WTC11 (cell line): Measurements from ENCODE around the gene NRDC. TPM values are rescaled to one million over a fixed set of nuclear protein-coding genes. Genes with fewer than 3 reads are reported as not detected.

Source experiments
- ATAC-seq: fragments of 200-7000 bp; cut with Tn5 transposase; 2 replicates; pipeline ENCODE4 v1.10.0; 2021; ENCODE audit warnings: mild to moderate bottlenecking, moderate library complexity
- CTCF ChIA-PET: fragments of 300-600 bp; sonication (Branson Sonifier 250); formaldehyde crosslinking; loops from one replicate; lab custom pipeline; 2021; ENCODE audit warnings: antibody characterized with exemption; lab: Charles Lee
- POLR2A ChIA-PET: fragments of 350-600 bp; sonication (Branson Sonifier 250); formaldehyde crosslinking; loops from one replicate; lab custom pipeline; 2021; ENCODE audit warnings: antibody characterized with exemption; lab: Charles Lee
- DNase-seq: peaks from one replicate; pipeline ENCODE4 v3.0.0; 2021; ENCODE audit warnings: low spot score
- H3K27ac Mint-ChIP-seq: 2 replicates; pipeline ENCODE4 v1.8.0; 2021; ENCODE audit warnings: mixed read lengths
- H3K27me3 Mint-ChIP-seq: 2 replicates; pipeline ENCODE4 v1.8.0; 2021; ENCODE audit warnings: low read depth, mild to moderate bottlenecking, moderate library complexity, mixed read lengths
- H3K36me3 Mint-ChIP-seq: 2 replicates; pipeline ENCODE4 v1.8.0; 2021; ENCODE audit warnings: mixed read lengths
- H3K4me1 Mint-ChIP-seq: 2 replicates; pipeline ENCODE4 v1.8.0; 2022; ENCODE audit warnings: mixed read lengths
- H3K4me3 Mint-ChIP-seq: 2 replicates; pipeline ENCODE4 v1.8.0; 2021; ENCODE audit warnings: mild to moderate bottlenecking, moderate library complexity, mixed read lengths
- H3K9me3 Mint-ChIP-seq: 2 replicates; pipeline ENCODE4 v1.8.0; 2021; ENCODE audit warnings: mixed read lengths
- AFF4 ChIP-seq: sonication (generic); formaldehyde crosslinking; IDR thresholded peaks from 2 replicates; pipeline ENCODE4 v1.8.1; 2023; ENCODE audit warnings: mild to moderate bottlenecking, missing genetic modification reagents, borderline replicate concordance
- EMX1 ChIP-seq: fragments of 250-450 bp; sonication (Bioruptor Pico); IDR thresholded peaks from 2 replicates; pipeline ENCODE4 v1.8.0; 2021; ENCODE audit warnings: mild to moderate bottlenecking
- ETV6 ChIP-seq: sonication (generic); formaldehyde crosslinking; IDR thresholded peaks from 2 replicates; pipeline ENCODE4 v1.8.1; 2022; ENCODE audit warnings: mild to moderate bottlenecking, missing genetic modification reagents
- GRHL2 ChIP-seq: fragments of 250-450 bp; sonication (Bioruptor Pico); IDR thresholded peaks from 2 replicates; pipeline ENCODE4 v1.8.0; 2022; ENCODE audit warnings: mild to moderate bottlenecking, moderate library complexity; ENCODE audit not compliant: insufficient replicate concordance, severe bottlenecking
- IRF1 ChIP-seq: sonication (generic); formaldehyde crosslinking; IDR thresholded peaks from 2 replicates; pipeline ENCODE4 v1.8.0; 2023; ENCODE audit warnings: missing genetic modification reagents
- JAZF1 ChIP-seq: fragments of 250-450 bp; sonication (Bioruptor Pico); IDR thresholded peaks from 2 replicates; pipeline ENCODE4 v1.9.0; 2021; ENCODE audit warnings: moderate library complexity, mild to moderate bottlenecking, inconsistent platforms
- JUN ChIP-seq: sonication (generic); formaldehyde crosslinking; IDR thresholded peaks from 2 replicates; pipeline ENCODE4 v1.8.0; 2023; ENCODE audit warnings: mild to moderate bottlenecking, missing genetic modification reagents
- MYBL2 ChIP-seq: sonication (generic); formaldehyde crosslinking; IDR thresholded peaks from 2 replicates; pipeline ENCODE4 v1.8.1; 2023; ENCODE audit warnings: mild to moderate bottlenecking, moderate library complexity, missing genetic modification reagents
- NFE2L1 ChIP-seq: sonication (generic); formaldehyde crosslinking; IDR thresholded peaks from 2 replicates; pipeline ENCODE4 v1.8.1; 2023; ENCODE audit warnings: missing genetic modification reagents
- RELA ChIP-seq: sonication (generic); formaldehyde crosslinking; IDR thresholded peaks from 2 replicates; pipeline ENCODE4 v1.8.1; 2022; ENCODE audit warnings: missing genetic modification reagents, mild to moderate bottlenecking, borderline replicate concordance
- ZNF219 ChIP-seq: sonication (generic); formaldehyde crosslinking; IDR thresholded peaks from 2 replicates; pipeline ENCODE4 v1.8.0; 2023; ENCODE audit warnings: missing genetic modification reagents, mild to moderate bottlenecking, borderline replicate concordance
- ZNF232 ChIP-seq: sonication (generic); formaldehyde crosslinking; IDR thresholded peaks from 2 replicates; pipeline ENCODE4 v1.8.0; 2022; ENCODE audit warnings: mild to moderate bottlenecking, missing genetic modification reagents
- ZNF281 ChIP-seq: sonication (generic); formaldehyde crosslinking; IDR thresholded peaks from 2 replicates; pipeline ENCODE4 v1.8.0; 2023; ENCODE audit warnings: mild to moderate bottlenecking, missing genetic modification reagents
- ZNF396 ChIP-seq: fragments of 250-450 bp; sonication (Bioruptor Pico); IDR thresholded peaks from 2 replicates; pipeline ENCODE4 v1.8.0; 2021; ENCODE audit warnings: mild to moderate bottlenecking, moderate library complexity, borderline replicate concordance
- total RNA-seq: library from RNA; stranded (reverse); gene quantifications from 3 replicates; pipeline ENCODE4 v1.2.3, GENCODE V29; 2021
- TF ChIP-seq, protein P1 (sequence below): sonication (generic); formaldehyde crosslinking; IDR thresholded peaks from 2 replicates; pipeline ENCODE4 v1.8.0; 2022; ENCODE audit warnings: missing genetic modification reagents
- TF ChIP-seq, protein P2 (sequence below): sonication (generic); formaldehyde crosslinking; IDR thresholded peaks from 2 replicates; pipeline ENCODE4 v1.8.1; 2022; ENCODE audit warnings: mild to moderate bottlenecking, missing genetic modification reagents, moderate library complexity, borderline replicate concordance
- TF ChIP-seq, protein P3 (sequence below): fragments of 250-450 bp; sonication (Bioruptor Pico); IDR thresholded peaks from 2 replicates; pipeline ENCODE4 v2.1.2; 2022; ENCODE audit warnings: mild to moderate bottlenecking, moderate library complexity
- TF ChIP-seq, protein P4 (sequence below): sonication (generic); formaldehyde crosslinking; IDR thresholded peaks from 2 replicates; pipeline ENCODE4 v1.8.1; 2023; ENCODE audit warnings: mild to moderate bottlenecking, moderate library complexity, missing genetic modification reagents
- TF ChIP-seq, protein P5 (sequence below): fragments of 250-450 bp; sonication (Bioruptor Pico); IDR thresholded peaks from 2 replicates; pipeline ENCODE4 v1.9.0; 2021; ENCODE audit warnings: mild to moderate bottlenecking

The NRDC gene
- total RNA-seq, 1 experiment from 2014 or later, result 201 TPM

DNA sequence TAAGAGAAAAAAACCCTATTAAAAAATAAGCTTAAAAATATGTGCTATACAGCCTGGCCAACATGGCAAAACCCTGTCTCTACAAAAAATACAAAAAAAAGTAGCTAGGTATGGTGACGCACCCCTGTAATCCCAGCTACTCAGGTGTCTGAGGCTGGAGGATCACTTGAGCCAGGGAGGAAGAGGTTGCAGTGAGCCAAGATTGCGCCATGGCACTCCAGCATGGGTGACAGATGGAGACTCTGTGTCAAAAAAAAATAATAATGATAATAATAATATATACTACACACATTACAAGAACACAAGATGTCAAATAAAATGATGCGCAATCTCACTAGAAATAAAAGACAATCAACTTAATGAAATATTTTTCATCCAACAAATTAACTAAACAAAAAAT is 22.9 kb downstream of the NRDC start (continued):
- TF ChIP-seq RELA (no peak), AFF4 (CRISPR knock-in tag) (no peak), EMX1 (CRISPR knock-in tag) (no peak), IRF1 (no peak)
- TF ChIP-seq, protein P1, sequence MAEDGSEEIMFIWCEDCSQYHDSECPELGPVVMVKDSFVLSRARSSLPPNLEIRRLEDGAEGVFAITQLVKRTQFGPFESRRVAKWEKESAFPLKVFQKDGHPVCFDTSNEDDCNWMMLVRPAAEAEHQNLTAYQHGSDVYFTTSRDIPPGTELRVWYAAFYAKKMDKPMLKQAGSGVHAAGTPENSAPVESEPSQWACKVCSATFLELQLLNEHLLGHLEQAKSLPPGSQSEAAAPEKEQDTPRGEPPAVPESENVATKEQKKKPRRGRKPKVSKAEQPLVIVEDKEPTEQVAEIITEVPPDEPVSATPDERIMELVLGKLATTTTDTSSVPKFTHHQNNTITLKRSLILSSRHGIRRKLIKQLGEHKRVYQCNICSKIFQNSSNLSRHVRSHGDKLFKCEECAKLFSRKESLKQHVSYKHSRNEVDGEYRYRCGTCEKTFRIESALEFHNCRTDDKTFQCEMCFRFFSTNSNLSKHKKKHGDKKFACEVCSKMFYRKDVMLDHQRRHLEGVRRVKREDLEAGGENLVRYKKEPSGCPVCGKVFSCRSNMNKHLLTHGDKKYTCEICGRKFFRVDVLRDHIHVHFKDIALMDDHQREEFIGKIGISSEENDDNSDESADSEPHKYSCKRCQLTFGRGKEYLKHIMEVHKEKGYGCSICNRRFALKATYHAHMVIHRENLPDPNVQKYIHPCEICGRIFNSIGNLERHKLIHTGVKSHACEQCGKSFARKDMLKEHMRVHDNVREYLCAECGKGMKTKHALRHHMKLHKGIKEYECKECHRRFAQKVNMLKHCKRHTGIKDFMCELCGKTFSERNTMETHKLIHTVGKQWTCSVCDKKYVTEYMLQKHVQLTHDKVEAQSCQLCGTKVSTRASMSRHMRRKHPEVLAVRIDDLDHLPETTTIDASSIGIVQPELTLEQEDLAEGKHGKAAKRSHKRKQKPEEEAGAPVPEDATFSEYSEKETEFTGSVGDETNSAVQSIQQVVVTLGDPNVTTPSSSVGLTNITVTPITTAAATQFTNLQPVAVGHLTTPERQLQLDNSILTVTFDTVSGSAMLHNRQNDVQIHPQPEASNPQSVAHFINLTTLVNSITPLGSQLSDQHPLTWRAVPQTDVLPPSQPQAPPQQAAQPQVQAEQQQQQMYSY, result no peak

- ChIA-PET CTCF (no interaction called here), POLR2A (no interaction called here)
- no peaks in the 10 kb centered on the region for H3K9me3 Mint-ChIP-seq
- H3K4me1 Mint-ChIP-seq, result peaks cover 20% of the 10 kb centered on the region
- H3K36me3 Mint-ChIP-seq, result peaks cover 16% of the 10 kb centered on the region
- no peak overlapping the region for H3K4me3 Mint-ChIP-seq
- TF ChIP-seq NFE2L1 (CRISPR knock-in tag) (no peak), MYBL2 (CRISPR knock-in tag) (no peak), ZNF281 (CRISPR knock-in tag) (no peak), JUN (no peak), ZNF232 (CRISPR knock-in tag) (no peak), GRHL2 (CRISPR knock-in tag) (no peak), ETV6 (no peak), JAZF1 (CRISPR knock-in tag) (no peak), ZNF219 (CRISPR knock-in tag) (no peak), ZNF396 (CRISPR knock-in tag) (no peak)
- TF ChIP-seq, protein P2, sequence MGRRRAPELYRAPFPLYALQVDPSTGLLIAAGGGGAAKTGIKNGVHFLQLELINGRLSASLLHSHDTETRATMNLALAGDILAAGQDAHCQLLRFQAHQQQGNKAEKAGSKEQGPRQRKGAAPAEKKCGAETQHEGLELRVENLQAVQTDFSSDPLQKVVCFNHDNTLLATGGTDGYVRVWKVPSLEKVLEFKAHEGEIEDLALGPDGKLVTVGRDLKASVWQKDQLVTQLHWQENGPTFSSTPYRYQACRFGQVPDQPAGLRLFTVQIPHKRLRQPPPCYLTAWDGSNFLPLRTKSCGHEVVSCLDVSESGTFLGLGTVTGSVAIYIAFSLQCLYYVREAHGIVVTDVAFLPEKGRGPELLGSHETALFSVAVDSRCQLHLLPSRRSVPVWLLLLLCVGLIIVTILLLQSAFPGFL (CRISPR knock-in tag), result no peak
- TF ChIP-seq, protein P3, sequence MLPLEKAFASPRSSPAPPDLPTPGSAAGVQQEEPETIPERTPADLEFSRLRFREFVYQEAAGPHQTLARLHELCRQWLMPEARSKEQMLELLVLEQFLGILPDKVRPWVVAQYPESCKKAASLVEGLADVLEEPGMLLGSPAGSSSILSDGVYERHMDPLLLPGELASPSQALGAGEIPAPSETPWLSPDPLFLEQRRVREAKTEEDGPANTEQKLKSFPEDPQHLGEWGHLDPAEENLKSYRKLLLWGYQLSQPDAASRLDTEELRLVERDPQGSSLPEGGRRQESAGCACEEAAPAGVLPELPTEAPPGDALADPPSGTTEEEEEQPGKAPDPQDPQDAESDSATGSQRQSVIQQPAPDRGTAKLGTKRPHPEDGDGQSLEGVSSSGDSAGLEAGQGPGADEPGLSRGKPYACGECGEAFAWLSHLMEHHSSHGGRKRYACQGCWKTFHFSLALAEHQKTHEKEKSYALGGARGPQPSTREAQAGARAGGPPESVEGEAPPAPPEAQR, result no peak
- TF ChIP-seq, protein P4, sequence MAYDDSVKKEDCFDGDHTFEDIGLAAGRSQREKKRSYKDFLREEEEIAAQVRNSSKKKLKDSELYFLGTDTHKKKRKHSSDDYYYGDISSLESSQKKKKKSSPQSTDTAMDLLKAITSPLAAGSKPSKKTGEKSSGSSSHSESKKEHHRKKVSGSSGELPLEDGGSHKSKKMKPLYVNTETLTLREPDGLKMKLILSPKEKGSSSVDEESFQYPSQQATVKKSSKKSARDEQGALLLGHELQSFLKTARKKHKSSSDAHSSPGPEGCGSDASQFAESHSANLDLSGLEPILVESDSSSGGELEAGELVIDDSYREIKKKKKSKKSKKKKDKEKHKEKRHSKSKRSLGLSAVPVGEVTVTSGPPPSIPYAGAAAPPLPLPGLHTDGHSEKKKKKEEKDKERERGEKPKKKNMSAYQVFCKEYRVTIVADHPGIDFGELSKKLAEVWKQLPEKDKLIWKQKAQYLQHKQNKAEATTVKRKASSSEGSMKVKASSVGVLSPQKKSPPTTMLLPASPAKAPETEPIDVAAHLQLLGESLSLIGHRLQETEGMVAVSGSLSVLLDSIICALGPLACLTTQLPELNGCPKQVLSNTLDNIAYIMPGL (CRISPR knock-in tag), result no peak
- TF ChIP-seq, protein P5, sequence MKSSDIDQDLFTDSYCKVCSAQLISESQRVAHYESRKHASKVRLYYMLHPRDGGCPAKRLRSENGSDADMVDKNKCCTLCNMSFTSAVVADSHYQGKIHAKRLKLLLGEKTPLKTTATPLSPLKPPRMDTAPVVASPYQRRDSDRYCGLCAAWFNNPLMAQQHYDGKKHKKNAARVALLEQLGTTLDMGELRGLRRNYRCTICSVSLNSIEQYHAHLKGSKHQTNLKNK (CRISPR knock-in tag), result no peak
- DNase-seq (no peak), ATAC-seq (no peak)
- H3K27ac Mint-ChIP-seq, result no peak overlapping the region
- no peaks in the 10 kb centered on the region for H3K27me3 Mint-ChIP-seq
Measured at GRCh38 chr1:51853360-51853759, 25.2 kb downstream of the NRDC start.
